HG03432 (cell line): ENCODE data around the gene PPP2R3B.
"Not testable (repeated sequence)": the region's sequence is repeated elsewhere in the genome, so short reads cannot be mapped to it uniquely, and the experiment has no call there.

Experiments
- ATAC-seq: cut with Tn5 transposase; IDR thresholded peaks from one replicate; pipeline ENCODE4 v1.9.1; 2021; ENCODE audit warnings: mild to moderate bottlenecking, moderate library complexity; ENCODE audit not compliant: unreplicated experiment

The PPP2R3B gene

GRCh38 chrX:356385-357034 is 30.2 kb downstream of the PPP2R3B start:
- ATAC-seq: no peak

DNA sequence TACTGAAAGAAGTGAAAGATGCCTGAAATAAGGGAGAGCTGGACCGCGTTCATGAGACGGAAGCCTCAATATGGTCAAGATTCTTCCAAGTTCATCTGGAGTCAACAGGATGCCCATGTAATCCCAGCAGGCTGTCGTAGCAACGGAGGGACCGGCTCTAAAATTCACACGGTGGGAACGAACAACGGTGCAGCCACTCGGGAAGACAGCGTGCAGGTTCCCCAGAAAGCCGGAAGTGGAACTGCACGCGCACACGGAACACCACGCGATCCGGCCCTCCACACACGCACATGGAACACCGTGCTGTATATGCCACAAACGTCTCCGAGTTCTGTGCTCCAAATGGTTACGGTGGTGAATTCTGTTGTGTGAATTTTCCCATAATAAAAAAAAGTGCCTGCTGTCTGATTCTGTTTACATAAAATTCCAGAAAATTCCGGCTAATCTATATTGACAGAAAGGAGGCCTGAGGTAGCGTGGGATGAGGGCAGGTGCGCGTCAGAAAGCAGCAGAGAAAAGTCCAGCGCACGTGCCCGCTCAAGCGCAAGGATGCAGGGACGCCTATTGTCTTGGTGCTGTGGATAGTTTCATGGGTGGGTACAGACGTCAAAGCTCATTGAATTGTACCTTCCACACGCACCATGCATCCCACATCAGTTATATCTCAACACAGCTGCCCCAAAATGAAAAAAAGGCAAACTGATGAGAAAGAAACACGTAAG is 31.2 kb downstream of the PPP2R3B start:
- no peak for ATAC-seq

DNA sequence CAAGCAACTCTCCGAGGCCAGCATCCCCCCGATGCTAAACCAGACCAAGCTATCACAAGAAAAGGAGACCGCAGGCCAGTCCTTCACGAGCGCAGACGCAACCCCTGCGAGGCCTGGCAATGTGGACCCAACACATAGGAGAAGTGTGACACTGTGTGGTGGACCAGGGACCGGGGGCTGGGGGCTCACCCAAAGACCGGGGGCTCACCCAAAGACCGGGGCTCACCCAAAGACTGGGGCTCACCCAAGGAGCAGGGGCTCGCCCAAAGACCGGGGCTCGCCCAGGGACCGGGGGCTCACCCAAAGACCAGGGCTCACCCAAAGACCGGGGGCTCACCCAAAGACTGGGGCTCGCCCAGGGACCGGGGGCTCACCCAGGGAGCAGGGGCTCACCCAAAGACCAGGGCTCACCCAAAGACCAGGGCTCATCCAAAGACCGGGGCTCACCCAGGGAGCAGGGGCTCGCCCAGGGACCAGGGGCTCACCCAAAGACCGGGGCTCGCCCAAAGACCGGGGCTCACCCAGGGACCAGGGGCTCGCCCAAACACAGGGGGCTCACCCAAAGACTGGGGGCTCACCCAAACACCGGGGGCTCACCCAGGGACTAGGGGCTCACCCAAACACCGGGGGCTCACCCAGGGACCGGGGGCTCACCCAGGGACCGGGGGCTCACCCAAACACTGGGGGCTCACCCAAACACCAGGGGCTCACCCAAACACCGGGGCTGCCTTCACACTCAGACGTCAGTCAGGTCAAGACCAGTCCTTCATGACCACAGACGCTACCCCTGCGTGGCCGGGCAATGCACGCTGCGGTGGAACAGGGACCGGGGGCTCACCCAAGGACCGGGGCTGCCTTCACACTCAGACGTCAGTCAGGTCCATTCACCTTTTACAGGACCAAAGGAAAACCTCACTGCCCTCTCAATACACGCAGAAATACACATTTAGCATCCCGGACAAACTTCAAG is 32.9 kb downstream of the PPP2R3B start:
- ATAC-seq: no peak

- no peak for ATAC-seq
Measured at GRCh38 chrX:352582-353314, 34.0 kb downstream of the PPP2R3B start.

DNA sequence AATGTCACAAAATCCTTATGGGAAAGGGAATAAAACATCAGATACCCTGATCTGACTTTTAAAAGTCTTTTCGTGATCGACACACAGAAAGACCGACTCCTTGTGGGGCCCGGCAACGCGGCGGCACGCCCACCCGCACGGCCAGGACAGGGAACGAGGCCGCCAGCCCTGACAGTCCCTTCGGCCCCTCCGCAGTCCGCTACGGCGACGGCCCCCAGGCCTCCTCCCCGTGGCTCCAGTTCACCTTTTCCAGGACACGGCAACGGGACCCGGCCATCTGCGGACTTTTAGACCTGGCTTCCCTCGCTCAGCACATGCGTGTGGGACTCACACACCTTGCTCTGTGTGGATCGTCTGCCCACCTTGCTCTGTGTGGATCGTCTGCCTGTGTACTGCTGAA is 34.5 kb downstream of the PPP2R3B start:
- ATAC-seq: no peak

DNA sequence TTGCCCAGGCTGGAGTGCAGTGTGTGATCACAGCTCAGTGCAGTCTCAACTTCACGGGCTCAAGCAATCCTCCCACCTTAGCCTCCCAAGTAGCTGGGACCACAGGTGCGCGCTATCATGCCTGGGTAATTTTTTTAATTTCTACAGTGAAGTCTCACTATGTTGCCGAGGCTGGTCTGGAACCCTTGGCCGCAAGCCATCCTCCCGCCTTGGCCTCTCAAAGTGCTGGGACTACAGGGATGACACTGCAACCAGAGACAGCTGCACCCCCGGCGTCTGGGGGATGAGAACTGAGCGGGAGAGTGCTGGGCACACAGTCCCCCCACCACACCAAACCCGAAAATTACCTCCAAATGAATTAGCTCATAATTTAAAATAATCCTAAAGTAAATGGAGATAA is 35.0 kb downstream of the PPP2R3B start:
- ATAC-seq: no peak

DNA sequence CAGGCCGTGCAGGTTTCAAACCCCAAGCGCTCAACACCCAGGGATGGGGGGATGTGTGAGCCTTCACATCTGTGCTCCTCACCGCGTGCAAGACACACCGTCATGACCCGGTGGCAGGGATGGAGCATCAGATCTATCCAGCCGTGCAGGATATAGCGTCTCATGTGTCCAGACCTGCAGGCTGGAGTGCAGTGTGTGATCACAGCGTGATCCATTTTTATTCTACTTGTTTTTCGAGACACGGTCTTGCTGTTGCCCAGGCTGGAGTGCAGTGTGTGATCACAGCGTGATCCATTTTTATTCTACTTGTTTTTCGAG is 35.4 kb downstream of the PPP2R3B start:
- not testable (repeated sequence) for ATAC-seq

- ATAC-seq: no peak
Measured at GRCh38 chrX:350534-351323, 36.0 kb downstream of the PPP2R3B start.

DNA sequence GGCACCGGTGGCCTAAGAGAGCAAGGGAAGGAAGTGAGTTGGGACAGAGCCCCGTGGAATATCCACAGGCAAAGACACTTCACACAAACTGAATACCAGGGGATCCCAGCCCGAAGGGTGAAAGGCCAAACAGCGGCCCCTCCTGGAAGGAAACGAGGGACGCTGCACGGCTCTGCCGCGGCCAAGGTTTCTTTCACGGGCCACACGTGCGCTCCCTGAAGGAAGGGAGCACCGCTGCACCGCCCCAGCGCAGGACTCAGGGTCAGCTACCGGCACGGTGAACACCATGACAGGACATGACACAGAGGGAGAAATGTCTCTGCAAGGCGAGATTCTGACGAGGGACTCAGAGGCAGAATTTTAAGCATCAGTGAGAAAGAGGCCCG is 36.6 kb downstream of the PPP2R3B start:
- no peak for ATAC-seq

DNA sequence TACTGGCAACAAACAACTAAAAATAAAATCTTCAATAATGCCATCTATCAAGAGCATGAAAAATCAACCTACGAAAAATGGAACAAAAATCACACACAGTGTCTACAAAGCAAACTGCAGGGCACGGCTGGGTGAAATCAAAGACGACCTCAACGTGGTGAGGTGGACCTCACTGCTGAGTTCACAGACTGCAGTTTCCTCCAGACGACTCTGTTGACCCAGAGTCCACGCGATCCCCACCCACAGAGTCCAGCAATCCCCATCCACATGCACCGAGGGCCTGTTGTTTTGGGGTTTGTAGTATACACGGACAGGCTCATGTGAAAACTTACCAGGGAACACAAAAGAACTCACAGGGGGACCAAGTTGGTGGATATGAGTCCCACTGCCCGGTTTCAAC is 37.0 kb downstream of the PPP2R3B start:
- no peak for ATAC-seq

GRCh38 chrX:349196-349595 is 37.5 kb downstream of the PPP2R3B start:
- no peak for ATAC-seq

DNA sequence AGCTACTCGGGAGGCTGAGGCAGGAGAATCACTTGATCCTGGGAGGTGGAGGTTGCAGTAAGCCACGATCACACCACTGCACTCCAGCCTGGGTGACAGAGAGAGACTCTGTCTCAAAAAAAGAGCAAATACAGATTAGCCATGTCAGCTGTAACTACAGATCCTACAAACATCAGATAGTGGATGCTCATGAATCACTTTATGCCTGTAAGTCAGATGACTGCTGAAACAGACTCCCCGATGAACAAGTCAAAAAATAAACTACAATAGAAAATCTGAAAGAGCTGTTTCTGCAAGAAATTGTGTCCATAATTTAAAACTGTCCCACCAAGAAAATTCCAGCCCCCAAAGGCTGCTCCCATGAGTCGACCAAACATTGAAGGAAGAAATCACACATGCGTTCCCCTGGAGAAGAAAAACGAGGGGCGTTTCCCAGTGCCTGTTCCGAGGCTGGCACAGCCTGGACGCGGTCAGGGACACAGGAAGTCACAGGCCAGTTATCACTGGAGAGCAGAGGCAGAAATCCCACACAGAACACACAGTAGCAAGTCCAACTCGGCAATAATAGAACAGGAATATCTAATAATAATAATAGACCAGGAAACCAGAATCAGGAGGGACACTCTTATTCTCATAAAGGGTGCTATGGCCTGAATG is 38.1 kb downstream of the PPP2R3B start:
- ATAC-seq: no peak

GRCh38 chrX:347351-348117 is 39.2 kb downstream of the PPP2R3B start:
- ATAC-seq: no peak

DNA sequence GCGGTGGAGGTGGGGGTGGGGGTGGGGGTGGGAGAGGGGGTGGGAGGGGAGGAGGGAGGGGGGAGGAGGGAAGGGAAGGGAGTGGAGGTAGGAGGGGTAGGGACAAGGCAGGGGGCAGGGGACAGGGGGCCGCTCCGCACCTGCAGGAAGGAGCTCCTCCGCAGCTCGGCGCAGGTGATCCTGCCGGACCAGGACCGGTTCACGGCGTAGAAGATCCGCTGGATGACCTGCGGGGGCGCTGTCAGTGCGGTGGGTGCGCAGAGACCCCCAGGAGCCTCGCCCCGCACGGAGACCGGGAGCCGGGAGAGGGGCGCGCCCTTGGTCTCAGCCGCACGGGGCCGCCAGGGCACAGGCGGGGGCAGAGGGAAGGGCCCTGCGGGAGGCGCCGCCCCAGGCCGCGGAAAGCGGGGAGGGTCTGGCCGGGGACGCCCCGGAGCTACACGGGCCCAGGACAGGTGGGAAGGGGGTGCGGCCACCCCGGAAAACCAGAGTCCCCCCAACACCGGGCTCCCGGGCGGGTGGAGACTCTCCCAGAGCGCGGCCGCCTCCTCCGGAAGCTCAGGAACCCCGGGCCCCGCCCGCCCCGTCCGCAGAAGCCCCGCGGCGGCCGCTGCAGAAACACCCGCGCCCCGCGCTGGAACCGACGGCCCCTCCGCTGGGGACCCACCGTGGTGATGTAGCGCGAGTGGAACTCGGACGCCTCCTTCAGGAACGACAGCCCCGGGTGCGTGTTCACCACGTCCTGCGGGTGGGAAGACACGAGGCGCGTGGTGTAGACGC is 40.5 kb downstream of the PPP2R3B start:
- no peak for ATAC-seq

DNA sequence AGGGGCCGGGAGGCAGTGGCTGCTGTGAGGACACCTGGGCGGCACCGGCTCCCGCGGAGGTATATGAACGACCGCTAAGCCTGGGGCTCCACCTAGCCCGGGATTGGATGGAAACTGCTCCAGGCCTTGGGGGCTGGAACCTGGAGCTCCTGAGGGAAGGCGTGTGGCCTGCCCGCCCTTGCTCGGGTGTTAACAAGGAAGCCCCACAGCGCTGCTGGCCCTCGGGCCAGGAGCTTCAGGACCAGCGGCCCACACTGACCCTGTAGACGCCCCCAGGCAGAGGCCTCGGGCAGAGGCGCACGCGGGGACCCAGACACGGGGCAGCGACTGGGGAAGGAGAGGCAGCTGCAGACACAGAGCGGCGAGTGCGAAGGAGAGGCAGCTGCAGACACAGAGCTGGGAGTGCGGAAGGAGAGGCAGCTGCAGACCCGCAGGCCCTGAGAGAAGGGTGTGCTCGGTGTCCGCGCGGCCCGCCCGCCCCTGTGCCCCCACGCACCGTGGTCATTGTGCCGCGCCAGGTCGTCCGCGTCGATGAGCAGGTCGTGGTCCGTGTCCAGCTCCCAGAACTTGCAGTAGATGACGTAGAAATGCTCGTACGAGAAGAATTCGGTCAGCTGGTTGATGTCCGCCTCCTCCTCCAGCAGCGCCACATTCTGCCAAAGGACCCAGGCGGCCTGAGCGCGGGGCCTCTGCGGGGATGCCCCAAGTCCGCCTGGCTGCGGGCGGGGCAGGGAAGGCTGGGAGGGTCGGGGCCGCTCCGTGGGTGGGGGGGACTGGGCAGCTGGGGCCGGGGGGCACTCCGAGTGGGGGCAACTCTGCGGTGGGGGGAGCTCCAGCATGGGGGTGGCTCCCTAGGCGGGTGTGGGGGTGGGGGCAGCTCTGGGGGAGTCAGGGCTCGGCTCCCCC is 41.4 kb downstream of the PPP2R3B start:
- ATAC-seq: no peak

- no peak for ATAC-seq
Measured at GRCh38 chrX:344371-344901, 42.3 kb downstream of the PPP2R3B start.

GRCh38 chrX:341541-342101 is 45.1 kb downstream of the PPP2R3B start:
- ATAC-seq: no peak
